H1 (cell line): ENCODE measurements around the gene GPR160. TPM values are rescaled to one million over a fixed set of nuclear protein-coding genes. Genes with fewer than 3 reads are reported as not detected.

Experiments used
- CEBPB ChIP-seq: IDR thresholded peaks from 2 replicates; pipeline ENCODE4 v1.6.1; 2012; ENCODE audit warnings: low read depth, low read length
- EGR1 ChIP-seq: IDR thresholded peaks from 2 replicates; pipeline ENCODE4 v1.6.1; 2011; ENCODE audit warnings: low read depth, low read length, borderline replicate concordance
- NANOG ChIP-seq: IDR thresholded peaks from 2 replicates; pipeline ENCODE4 v1.6.1; 2011; ENCODE audit warnings: low read length, low read depth, mild to moderate bottlenecking, inconsistent platforms; ENCODE audit not compliant: insufficient read depth, poor library complexity, severe bottlenecking
- SIN3A ChIP-seq, 2 experiments: IDR thresholded peaks in 1 of 2; conservative IDR thresholded peaks in 1 of 2; 2 replicates each; pipeline ENCODE4 v1.6.1; 2011 to 2012; ENCODE audit warnings: low read length in 2 of 2, improper control_type of control experiment in 1 of 2, low read depth in 1 of 2, mild to moderate bottlenecking in 1 of 2
- polyA plus RNA-seq, 7 experiments: library from polyadenylated mRNA; depleted of rRNA in 3 of 7; stranded (reverse) in 5 of 7; unstranded in 2 of 7; fragments of >200 nt in 5 of 7; fragments of 200-250 nt in 2 of 7; gene quantifications; 1 replicate in 5 of 7; 2 replicates in 1 of 7; 4 replicates in 1 of 7; pipeline versions ENCODE4 v1.2.1 to v1.2.3, GENCODE V29; 2011 to 2013; ENCODE audit warnings: missing spikeins in 2 of 7, mixed read lengths in 2 of 7
- total RNA-seq: library from RNA; stranded (reverse); fragmentation: NEBNext Ultra II Directional; extraction: Animal tissue kit (Norgen Biotek cat#: 25700); gene quantifications from 2 replicates; pipeline ENCODE4 v1.2.1, GENCODE V29; 2021

The GPR160 gene
- total and polyA plus RNA-seq, 2 of the 8 experiments (the other 6 are each of a cell fraction or from before 2014, with no cell fraction given) = 14.3 to 16.6 TPM

- TF ChIP-seq EGR1 (no peak), SIN3A (conservative IDR thresholded peaks at IDR 0.05 in 1 of 2, IDR thresholded peaks at IDR 0.05 in 1 of 2; ENCODE audit: low read depth in 1 of 2, low read length in 2 of 2) (no peak), CEBPB (no peak), NANOG (no peak)
Measured at GRCh38 chr3:170027233-170028102, 10.3 kb upstream of the GPR160 start (continued).
